Measurements from ENCODE around the gene MCF2L2. TPM values are rescaled to one million over a fixed set of nuclear protein-coding genes. Genes with fewer than 3 reads are reported as not detected.

The MCF2L2 gene
- total RNA-seq, 2 donors from 2014 or later = 7.6 to 11.5 TPM

DNA sequence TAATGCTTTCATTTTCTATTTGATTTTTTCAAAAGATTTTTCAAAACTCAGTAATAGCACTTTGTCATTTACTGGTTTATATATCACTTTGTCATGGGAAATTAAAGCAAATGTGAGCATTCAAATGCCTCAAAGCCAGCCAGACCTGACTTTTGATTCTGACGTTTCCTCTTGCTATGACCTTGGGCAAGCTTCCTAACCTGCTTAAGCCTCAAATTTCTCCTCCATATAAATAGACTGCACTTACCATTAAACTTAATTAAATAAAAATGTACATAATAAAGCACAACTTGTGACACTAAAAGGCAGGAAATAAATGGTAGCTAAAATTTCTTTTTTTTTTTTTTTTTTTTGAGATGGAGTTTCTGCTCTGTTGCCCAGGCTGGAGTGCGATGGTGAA is 19.2 kb downstream of the MCF2L2 start:
- Mint-ChIP-seq H3K27ac (no peak overlapping the region), H3K4me3 (no peak overlapping the region), H3K27me3 (ENCODE audit: low read depth) (no peaks in the 10 kb centered on the region), H3K9me3 (no peaks in the 10 kb centered on the region), H3K4me1 (ENCODE audit: low read depth) (no peaks in the 10 kb centered on the region), H3K36me3 (ENCODE audit: insufficient read depth in 2 of 2) (no peaks in the 10 kb centered on the region)
- DNase-seq (no peak), ATAC-seq (replicated peaks in 1 of 2) (no peak)

- Mint-ChIP-seq H3K27ac (no peak overlapping the region), H3K9me3 (no peaks in the 10 kb centered on the region), H3K4me3 (no peak overlapping the region), H3K27me3 (ENCODE audit: low read depth) (no peaks in the 10 kb centered on the region), H3K36me3 (ENCODE audit: insufficient read depth in 2 of 2) (no peaks in the 10 kb centered on the region), H3K4me1 (ENCODE audit: low read depth) (peaks cover 7% of the 10 kb centered on the region)
- ATAC-seq (replicated peaks in 1 of 2) (peak in 1 of 2 donors; percentile 35), DNase-seq (no peak)
Observed at GRCh38 chr3:183401678-183402077, 26.7 kb downstream of the MCF2L2 start.

- no peak for DNase-seq
- ATAC-seq (replicated peaks in 1 of 2) = no peak
- peaks cover 7% of the 10 kb centered on the region for H3K4me1 Mint-ChIP-seq (ENCODE audit: low read depth)
- H3K27me3 Mint-ChIP-seq (ENCODE audit: low read depth) = peaks cover 2% of the 10 kb centered on the region
- H3K36me3 Mint-ChIP-seq (ENCODE audit: insufficient read depth in 2 of 2) = no peaks in the 10 kb centered on the region
- H3K9me3 Mint-ChIP-seq = no peaks in the 10 kb centered on the region
- H3K4me3 Mint-ChIP-seq = no peak overlapping the region
- H3K27ac Mint-ChIP-seq = no peak overlapping the region
Observed at GRCh38 chr3:183400352-183400751, 28.1 kb downstream of the MCF2L2 start.

GRCh38 chr3:183396662-183397391 is 31.6 kb downstream of the MCF2L2 start:
- no peak for DNase-seq
- H3K27me3 Mint-ChIP-seq (ENCODE audit: low read depth) = peaks cover 21% of the 10 kb centered on the region
- peaks cover 4% of the 10 kb centered on the region for H3K4me1 Mint-ChIP-seq (ENCODE audit: low read depth)
- no peaks in the 10 kb centered on the region for H3K9me3 Mint-ChIP-seq
- no peak overlapping the region for H3K27ac Mint-ChIP-seq
- H3K4me3 Mint-ChIP-seq = no peak overlapping the region
- H3K36me3 Mint-ChIP-seq (ENCODE audit: insufficient read depth in 2 of 2) = no peaks in the 10 kb centered on the region
- ATAC-seq (replicated peaks in 1 of 2) = no peak

DNA sequence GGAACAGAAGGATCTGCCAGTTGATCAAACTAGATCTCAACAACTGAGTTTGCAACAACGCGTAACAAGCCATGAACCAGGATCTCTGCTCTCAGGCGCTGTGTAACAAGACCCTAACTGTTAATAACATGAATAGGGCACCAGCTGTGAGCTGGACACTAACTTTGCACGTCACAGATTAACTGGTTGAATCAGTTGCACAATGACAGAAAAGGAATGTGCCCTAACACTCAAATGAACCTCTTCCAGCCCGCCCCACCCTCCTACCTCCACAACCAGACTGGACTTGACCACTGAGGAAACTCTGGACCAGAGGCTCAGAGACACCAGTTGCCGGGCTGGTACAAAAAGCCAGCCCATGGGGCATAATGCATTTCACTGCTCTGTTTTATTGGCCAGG is 34.3 kb downstream of the MCF2L2 start:
- ATAC-seq (replicated peaks in 1 of 2) = no peak
- Mint-ChIP-seq H3K4me3 (no peak overlapping the region), H3K4me1 (ENCODE audit: low read depth) (peaks cover 11% of the 10 kb centered on the region), H3K9me3 (no peaks in the 10 kb centered on the region), H3K27ac (no peak overlapping the region), H3K27me3 (ENCODE audit: low read depth) (peaks cover 21% of the 10 kb centered on the region), H3K36me3 (ENCODE audit: insufficient read depth in 2 of 2) (no peaks in the 10 kb centered on the region)
- DNase-seq = no peak

DNA sequence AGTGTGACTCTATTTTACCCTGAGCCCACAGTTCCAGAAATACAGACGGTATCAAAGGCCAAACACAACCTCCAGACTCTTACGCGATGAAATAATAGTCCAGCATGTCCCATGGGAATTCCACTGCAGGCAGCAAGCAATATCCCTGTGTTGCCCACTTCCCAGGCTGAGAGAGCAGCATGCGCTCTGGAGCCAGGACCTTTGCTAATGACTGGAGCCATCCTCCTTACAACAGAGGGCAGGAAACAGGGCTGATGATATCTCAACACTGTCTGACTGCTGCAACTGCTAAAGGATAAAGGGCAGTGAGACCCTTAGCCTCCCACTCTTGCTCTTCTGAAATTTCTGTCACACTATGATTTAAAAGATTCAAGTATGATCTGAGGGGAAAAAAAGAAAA is 34.8 kb downstream of the MCF2L2 start:
- no peaks in the 10 kb centered on the region for H3K9me3 Mint-ChIP-seq
- no peaks in the 10 kb centered on the region for H3K36me3 Mint-ChIP-seq (ENCODE audit: insufficient read depth in 2 of 2)
- peaks cover 21% of the 10 kb centered on the region for H3K27me3 Mint-ChIP-seq (ENCODE audit: low read depth)
- peaks cover 11% of the 10 kb centered on the region for H3K4me1 Mint-ChIP-seq (ENCODE audit: low read depth)
- DNase-seq (no peak), ATAC-seq (replicated peaks in 1 of 2) (no peak)
- no peak overlapping the region for H3K27ac Mint-ChIP-seq
- H3K4me3 Mint-ChIP-seq = no peak overlapping the region

GRCh38 chr3:183392186-183393034 is 36.0 kb downstream of the MCF2L2 start:
- Mint-ChIP-seq H3K4me3 (no peak overlapping the region), H3K36me3 (ENCODE audit: insufficient read depth in 2 of 2) (no peaks in the 10 kb centered on the region), H3K27ac (no peak overlapping the region), H3K27me3 (ENCODE audit: low read depth) (peaks cover 21% of the 10 kb centered on the region), H3K4me1 (ENCODE audit: low read depth) (peaks cover 11% of the 10 kb centered on the region), H3K9me3 (no peaks in the 10 kb centered on the region)
- DNase-seq (no peak), ATAC-seq (replicated peaks in 1 of 2) (no peak)

GRCh38 chr3:183391460-183391859 is 37.0 kb downstream of the MCF2L2 start:
- no peak overlapping the region for H3K4me3 Mint-ChIP-seq
- peaks cover 11% of the 10 kb centered on the region for H3K4me1 Mint-ChIP-seq (ENCODE audit: low read depth)

DNA sequence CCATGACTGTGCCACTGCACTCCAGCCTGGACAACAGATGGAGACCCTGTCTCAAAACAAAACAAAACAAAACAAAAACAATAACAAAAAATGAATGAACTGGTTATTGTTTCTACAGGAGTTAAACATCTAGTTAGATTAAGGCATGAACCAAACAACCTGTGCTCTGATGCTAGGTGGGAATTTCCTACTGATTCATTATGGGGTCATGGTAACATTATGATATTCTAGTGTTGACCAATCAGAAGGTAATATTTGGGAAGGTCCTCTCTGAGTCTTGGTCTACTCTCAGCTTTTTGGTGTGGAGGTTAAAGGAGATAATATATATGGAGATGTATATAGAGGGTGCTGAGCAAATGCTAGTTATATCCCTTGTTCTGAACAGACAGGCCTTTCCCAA is 37.6 kb downstream of the MCF2L2 start:
- no peaks in the 10 kb centered on the region for H3K36me3 Mint-ChIP-seq (ENCODE audit: insufficient read depth in 2 of 2)
- no peak for DNase-seq
- H3K27me3 Mint-ChIP-seq (ENCODE audit: low read depth) = peaks cover 21% of the 10 kb centered on the region
- peak overlapping the region; percentile 33 for H3K27ac Mint-ChIP-seq
- H3K4me1 Mint-ChIP-seq (ENCODE audit: low read depth) = peaks cover 13% of the 10 kb centered on the region
- no peak overlapping the region for H3K4me3 Mint-ChIP-seq
- H3K9me3 Mint-ChIP-seq = no peaks in the 10 kb centered on the region
- peak; percentile 44 to 55 for ATAC-seq (replicated peaks in 1 of 2)

More at GRCh38 chr3:183391460-183391859, 37.0 kb downstream of the MCF2L2 start:
- no peaks in the 10 kb centered on the region for H3K9me3 Mint-ChIP-seq
- H3K27me3 Mint-ChIP-seq (ENCODE audit: low read depth) = peaks cover 21% of the 10 kb centered on the region
- no peak overlapping the region for H3K27ac Mint-ChIP-seq
- no peak for DNase-seq
- ATAC-seq (replicated peaks in 1 of 2) = no peak
- H3K36me3 Mint-ChIP-seq (ENCODE audit: insufficient read depth in 2 of 2) = no peaks in the 10 kb centered on the region

- H3K27me3 Mint-ChIP-seq (ENCODE audit: low read depth) = no peaks in the 10 kb centered on the region
- H3K27ac Mint-ChIP-seq = no peak overlapping the region
- peaks cover 16% of the 10 kb centered on the region for H3K4me1 Mint-ChIP-seq (ENCODE audit: low read depth)
- DNase-seq (no peak), ATAC-seq (replicated peaks in 1 of 2) (no peak)
- H3K4me3 Mint-ChIP-seq = no peak overlapping the region
- H3K36me3 Mint-ChIP-seq (ENCODE audit: insufficient read depth in 2 of 2) = no peaks in the 10 kb centered on the region
- H3K9me3 Mint-ChIP-seq = no peaks in the 10 kb centered on the region
Observed at GRCh38 chr3:183388213-183388895, 40.1 kb downstream of the MCF2L2 start.

DNA sequence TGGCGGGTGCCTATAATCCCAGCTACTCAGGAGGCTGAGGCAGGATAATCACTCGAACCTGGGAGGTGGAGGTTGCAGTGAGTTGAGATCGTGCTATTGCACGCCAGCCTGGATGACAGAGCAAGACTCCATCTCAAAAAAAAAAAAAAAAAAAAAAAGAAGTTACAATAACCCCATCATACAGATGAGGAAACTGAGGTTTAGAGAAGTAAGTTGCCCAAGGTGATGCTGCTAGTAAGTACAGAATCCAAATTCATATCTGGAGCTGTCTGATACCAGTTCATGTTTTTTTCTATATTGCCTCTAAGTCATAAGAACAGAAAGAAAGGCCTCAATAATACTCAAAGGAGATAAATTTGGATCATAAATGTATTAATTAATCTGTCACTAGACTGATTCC is 40.6 kb downstream of the MCF2L2 start:
- Mint-ChIP-seq H3K4me1 (ENCODE audit: low read depth) (peaks cover 16% of the 10 kb centered on the region), H3K36me3 (ENCODE audit: insufficient read depth in 2 of 2) (no peaks in the 10 kb centered on the region), H3K9me3 (no peaks in the 10 kb centered on the region), H3K27ac (no peak overlapping the region), H3K27me3 (ENCODE audit: low read depth) (no peaks in the 10 kb centered on the region), H3K4me3 (no peak overlapping the region)
- no peak for ATAC-seq (replicated peaks in 1 of 2)
- DNase-seq = no peak

GRCh38 chr3:183386651-183387050 is 41.8 kb downstream of the MCF2L2 start:
- Mint-ChIP-seq H3K9me3 (no peaks in the 10 kb centered on the region), H3K4me1 (ENCODE audit: low read depth) (peaks cover 17% of the 10 kb centered on the region), H3K27me3 (ENCODE audit: low read depth) (no peaks in the 10 kb centered on the region), H3K4me3 (no peak overlapping the region), H3K27ac (no peak overlapping the region), H3K36me3 (ENCODE audit: insufficient read depth in 2 of 2) (no peaks in the 10 kb centered on the region)
- DNase-seq = no peak
- ATAC-seq (replicated peaks in 1 of 2) = no peak
